GM12878 (cell line): ENCODE results near the gene CD82. TPM values are rescaled to one million over a fixed set of nuclear protein-coding genes. Genes with fewer than 3 reads are reported as not detected.

Experiments used
- ATAC-seq: fragments of 200-7000 bp; cut with Tn5 transposase; 3 replicates; pipeline ENCODE4 v1.9.1; 2020; ENCODE audit warnings: mild to moderate bottlenecking, moderate library complexity
- BruUV-seq: library from RNA; stranded (reverse); fragments of 400-500 nt; replicated peaks from 2 replicates; lab custom pipeline; 2021; lab: Mats Ljungman, UMichigan
- CTCF ChIA-PET: fragments of 300-600 bp; sonication (Branson Sonifier 250); formaldehyde crosslinking; extraction: SDS; loops from one replicate; lab custom pipeline; 2021; ENCODE audit warnings: inconsistent platforms; lab: Yijun Ruan, JAX
- POLR2A ChIA-PET: fragments of 350-600 bp; formaldehyde crosslinking; extraction: SDS; loops from one replicate; lab custom pipeline; 2021; ENCODE audit warnings: inconsistent platforms; lab: Charles Lee
- RAD21 ChIA-PET: fragments of 300-600 bp; sonication (Branson Sonifier 250); formaldehyde crosslinking; loops from one replicate; lab custom pipeline; 2023; ENCODE audit warnings: antibody characterized with exemption; ENCODE audit not compliant: unreplicated experiment; lab: Charles Lee
- SMC1A ChIA-PET: fragments of 300-600 bp; sonication (Branson Sonifier 250); formaldehyde crosslinking; loops from one replicate; lab custom pipeline; 2023; ENCODE audit not compliant: unreplicated experiment, uncharacterized antibody; lab: Charles Lee
- DNase-seq: peaks from one replicate; pipeline ENCODE4 v3.0.0-alpha.2; 2011; ENCODE audit warnings: low read depth, low spot score
- FAIRE-seq: peaks from 3 replicates; lab custom pipeline; 2011; peaks lifted over from hg19 to GRCh38; lab: Jason Lieb, UNC
- H2AFZ ChIP-seq: 2 replicates; pipeline ENCODE4 v1.6.0; 2011; ENCODE audit warnings: low read depth, low read length, control low read depth; ENCODE audit not compliant: control insufficient read depth
- H3K27ac ChIP-seq: 2 replicates; pipeline ENCODE4 v1.5.1; 2011; ENCODE audit warnings: control low read depth; ENCODE audit not compliant: control insufficient read depth, insufficient read depth
- H3K27me3 ChIP-seq, 2 experiments: replicated peaks in 1 of 2; 2 replicates each; pipeline versions ENCODE4 v1.6.0 to v1.6.1; 2011; ENCODE audit warnings: low read length in 1 of 2; ENCODE audit not compliant: control insufficient read depth in 2 of 2, insufficient read depth in 2 of 2
- H3K36me3 ChIP-seq, 2 experiments: 2 replicates each; pipeline ENCODE4 v1.5.1; 2011; ENCODE audit warnings: low read length in 1 of 2; ENCODE audit not compliant: control insufficient read depth in 2 of 2, insufficient read depth in 2 of 2
- H3K4me1 ChIP-seq: 2 replicates; pipeline ENCODE4 v1.6.1; 2011; ENCODE audit warnings: mild to moderate bottlenecking, low read length, moderate library complexity, mixed read lengths; ENCODE audit not compliant: control insufficient read depth, insufficient read depth
- H3K4me2 ChIP-seq: 2 replicates; pipeline ENCODE4 v1.6.0; 2011; ENCODE audit warnings: control low read depth; ENCODE audit not compliant: control insufficient read depth, insufficient read depth
- H3K4me3 ChIP-seq: fragments of 200-600 bp; sonication (generic); 2 replicates; pipeline ENCODE4 v1.5.1; 2016
- H3K79me2 ChIP-seq: 2 replicates; pipeline ENCODE4 v1.6.0; 2011; ENCODE audit warnings: low read length; ENCODE audit not compliant: control insufficient read depth, insufficient read depth
- H3K9ac ChIP-seq: 2 replicates; pipeline ENCODE4 v1.8.0; 2011; ENCODE audit warnings: low read length, control low read depth, mixed read lengths; ENCODE audit not compliant: control insufficient read depth, insufficient read depth
- H3K9me3 ChIP-seq: replicated peaks from 3 replicates; pipeline ENCODE4 v1.5.1; 2011; ENCODE audit warnings: mild to moderate bottlenecking, low read length; ENCODE audit not compliant: control insufficient read depth, insufficient read depth
- H4K20me1 ChIP-seq: 2 replicates; pipeline ENCODE4 v1.6.0; 2011; ENCODE audit not compliant: control insufficient read depth, insufficient read depth
- ESRRA ChIP-seq: IDR thresholded peaks from 2 replicates; pipeline ENCODE4 v1.6.1; 2012; ENCODE audit warnings: mild to moderate bottlenecking, low read length, improper control_type of control experiment
- FOS ChIP-seq: IDR thresholded peaks from 3 replicates; pipeline ENCODE4 v1.6.1; 2011; ENCODE audit warnings: borderline replicate concordance; ENCODE audit not compliant: insufficient read length; ENCODE audit errors: extremely low read depth
- FOXM1 ChIP-seq: IDR thresholded peaks from 2 replicates; pipeline ENCODE4 v1.6.1; 2012; ENCODE audit warnings: low read depth, mild to moderate bottlenecking, inconsistent platforms, low read length, moderate library complexity
- GABPA ChIP-seq: IDR thresholded peaks from 2 replicates; pipeline ENCODE4 v1.6.1; 2014; ENCODE audit warnings: antibody characterized with exemption, low read depth, mild to moderate bottlenecking, inconsistent platforms
- GATAD2B ChIP-seq: fragments of 450-650 bp; conservative IDR thresholded peaks from 2 replicates; pipeline ENCODE4 v1.6.1; 2017; ENCODE audit warnings: low read depth, mild to moderate bottlenecking, moderate library complexity
- MEF2B ChIP-seq: fragments of 450-650 bp; IDR thresholded peaks from 2 replicates; pipeline ENCODE4 v1.6.1; 2018; ENCODE audit warnings: mild to moderate bottlenecking, moderate library complexity; ENCODE audit not compliant: partially characterized antibody, poor library complexity, severe bottlenecking
- SMAD5 ChIP-seq: IDR thresholded peaks from 2 replicates; pipeline ENCODE4 v1.6.1; 2016; ENCODE audit warnings: antibody characterized with exemption, low read depth
- SPI1 ChIP-seq: IDR thresholded peaks from 2 replicates; pipeline ENCODE4 v1.6.1; 2011; ENCODE audit warnings: low read depth, mild to moderate bottlenecking, low read length, moderate library complexity, borderline replicate concordance; ENCODE audit not compliant: insufficient read depth
- SRF ChIP-seq, 2 experiments: IDR thresholded peaks; 2 replicates each; pipeline ENCODE4 v1.6.1; 2011; ENCODE audit warnings: low read depth in 2 of 2, low read length in 2 of 2, mild to moderate bottlenecking in 1 of 2, moderate library complexity in 1 of 2
- ZBTB40 ChIP-seq: fragments of 450-650 bp; IDR thresholded peaks from 2 replicates; pipeline ENCODE4 v1.6.1; 2016; ENCODE audit warnings: mild to moderate bottlenecking, moderate library complexity, borderline replicate concordance
- WGBS: methylation state at CpG from one replicate; pipeline ENCODE4 v1.1.6; 2016; ENCODE audit warnings: low lambda C conversion rate; ENCODE audit not compliant: insufficient replicate concordance, insufficient coverage; ENCODE audit errors: missing lambda C conversion rate; 5-methylcytosine and 5-hydroxymethylcytosine counted together
- in situ Hi-C: fragments of 300-500 bp; cut with MboI; formaldehyde crosslinking; loops from 9 replicates; pipeline ENCODE4 v1.14.3; 2018; ENCODE audit warnings: mixed read lengths
- intact Hi-C: fragments of 100-400 bp; cut with micrococcal nuclease; formaldehyde crosslinking; loops from one replicate; pipeline ENCODE4 v1.14.2; 2022; ENCODE audit not compliant: unreplicated experiment
- polyA plus RNA-seq, 11 experiments: library from polyadenylated mRNA; depleted of rRNA in 4 of 11; unstranded in 6 of 11; stranded (reverse) in 5 of 11; fragments of >200 nt; fragmentation: Nextera tagmentation in 4 of 11; fragmentation: Illumina TruSeq in 1 of 11; extraction: Ambion mirVana in 4 of 11; extraction: Trizol in 1 of 11; gene quantifications; 1 replicate in 1 of 11; 2 replicates in 10 of 11; pipeline versions ENCODE4 v1.2.1 to v1.2.3, GENCODE V29; 2011 to 2016; ENCODE audit warnings: inconsistent platforms in 2 of 11, missing spikeins in 2 of 11, low read depth in 1 of 11
- total RNA-seq, 4 experiments: library from RNA; depleted of rRNA in 3 of 4; stranded (reverse); fragments of >200 nt in 3 of 4; fragmentation: Illumina TruSeq in 1 of 4; extraction: Trizol in 1 of 4; gene quantifications; 2 replicates each; pipeline versions ENCODE4 v1.2.1 to v1.2.3, GENCODE V29; 2013 to 2021
- TF ChIP-seq, protein P1 (sequence below): fragments of 450-650 bp; conservative IDR thresholded peaks from 2 replicates; pipeline ENCODE4 v1.6.1; 2017; ENCODE audit warnings: mild to moderate bottlenecking, moderate library complexity

Gene CD82
- total and polyA plus RNA-seq, 10 of the 15 experiments (the other 5 are each of a cell fraction or from before 2014, with no cell fraction given), result 5.2 to 180 (median 84.7) TPM

DNA sequence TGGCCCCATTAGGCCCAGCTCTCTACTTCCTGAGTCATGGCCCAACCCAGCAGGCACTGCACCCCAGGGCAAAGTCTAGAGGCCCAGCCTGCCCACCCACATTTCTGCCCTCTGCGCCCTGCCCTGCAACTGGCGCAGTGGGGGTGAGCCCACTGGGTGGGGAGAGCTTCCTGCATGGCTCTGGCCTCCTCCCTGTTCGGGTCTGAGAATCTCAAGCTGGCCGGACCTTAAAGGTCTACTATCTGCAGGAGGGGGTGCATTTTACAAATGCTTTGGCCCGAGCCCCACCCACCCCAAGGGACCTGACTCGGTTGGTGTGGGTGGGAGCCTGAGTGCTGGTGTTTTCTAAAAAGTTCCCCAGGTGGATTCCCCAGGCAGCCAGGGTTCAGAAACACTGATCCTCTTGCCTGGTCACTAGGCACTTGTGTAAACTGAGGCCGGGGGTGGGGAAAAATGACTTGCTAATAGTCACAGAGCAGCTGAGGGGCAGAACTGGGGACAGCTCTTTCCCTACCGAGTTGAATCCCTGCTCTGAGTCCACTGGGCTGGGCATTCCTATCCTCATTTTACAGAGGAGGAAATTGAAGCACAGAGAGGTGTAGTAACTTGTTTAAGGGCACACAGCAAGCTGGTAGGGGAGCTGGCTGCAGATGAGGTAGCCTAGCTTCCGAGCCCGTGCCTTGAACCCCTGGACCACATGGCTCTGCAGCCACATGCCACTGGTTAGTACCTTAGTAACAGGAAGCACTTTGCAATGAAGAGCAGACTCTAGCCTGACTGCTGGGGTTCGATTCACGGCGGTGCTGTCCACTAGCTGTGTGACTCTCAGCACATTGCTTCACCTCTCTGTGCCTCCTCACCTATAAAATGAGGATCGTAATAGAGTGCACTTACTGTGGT, 36.3 kb downstream of the CD82 start (continued):
- no peak for TF ChIP-seq SPI1
- peak; percentile 45; the same call in 1 of the 2 replicates for TF ChIP-seq FOXM1
- TF ChIP-seq ESRRA, result no peak
- peak; percentile 68 for TF ChIP-seq MEF2B
- TF ChIP-seq FOS, result no peak

DNA sequence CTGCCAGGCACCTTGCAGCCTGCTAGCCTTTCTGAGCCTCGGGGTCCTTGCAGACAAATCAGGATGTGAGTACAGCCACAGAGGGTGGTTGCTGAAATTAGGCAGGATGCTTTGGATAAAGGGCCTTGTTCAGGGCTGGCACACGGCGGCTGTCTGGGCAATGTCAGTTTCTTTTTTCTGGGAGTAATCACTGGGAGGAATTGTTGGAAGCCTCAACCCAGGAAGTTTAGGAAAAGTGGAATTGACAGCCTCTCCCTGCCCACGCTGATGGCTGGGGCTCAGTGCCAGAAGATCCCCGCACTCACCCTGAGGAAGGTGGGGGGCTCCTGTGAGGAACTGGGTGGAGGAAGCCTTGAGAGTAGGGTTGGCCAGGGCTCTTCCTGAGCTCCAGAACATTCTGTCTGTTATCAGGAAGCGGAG, 37.4 kb downstream of the CD82 start:
- in situ Hi-C loops (no loop called here), intact Hi-C loops (no loop called here)
- no peak for DNase-seq
- no peaks in the 10 kb centered on the region; the same call in none of the 2 replicates for H3K79me2 ChIP-seq
- ChIA-PET POLR2A (interaction anchor here (7.6 to 21.2 kb wide), 2 partner anchors 9 to 35 kb away, joined by 136 to 434 read pairs; partner anchors contain the start of gene CD82), RAD21 (interaction anchor here (1.8 to 13.7 kb wide), 5 partner anchors 9 to 45 kb away, joined by 8 to 196 read pairs (median 76); partner anchors contain the start of gene CD82), CTCF (interaction anchor here (2.9 to 9.3 kb wide), 3 partner anchors 8 to 45 kb away, joined by 29 to 88 read pairs (median 64); no protein-coding TSS in a partner anchor), SMC1A (interaction anchor here (1.0 to 10.4 kb wide), 9 partner anchors 8 to 46 kb away, joined by 3 to 160 read pairs (median 8); partner anchors contain the start of gene CD82)
- H4K20me1 ChIP-seq, result no peaks in the 10 kb centered on the region
- H3K9ac ChIP-seq, result no peak overlapping the region
- H3K4me3 ChIP-seq, result no peak overlapping the region
- BruUV-seq, result no TSS peak
- H3K4me1 ChIP-seq, result peaks cover 80% of the 10 kb centered on the region
- WGBS, result 85% methylated on average over 6 of the region's 6 CpGs
- no peaks in the 10 kb centered on the region for H3K27me3 ChIP-seq
- H3K27ac ChIP-seq, result no peak overlapping the region; the same call in 1 of the 2 replicates
- no peaks in the 10 kb centered on the region for H3K9me3 ChIP-seq
- no peak overlapping the region for H3K4me2 ChIP-seq
- FAIRE-seq, result no peak
- H3K36me3 ChIP-seq, result peaks cover 32 to 43% of the 10 kb centered on the region in 2 experiments
- ATAC-seq, result no peak
- H2AFZ ChIP-seq, result no peak overlapping the region
- TF ChIP-seq SRF (IDR thresholded peaks at IDR 0.05; ENCODE audit: low read depth in 2 of 2, low read length in 2 of 2) (no peak), GATAD2B (no peak), SMAD5 (no peak), GABPA (no peak), ZBTB40 (no peak)
- TF ChIP-seq, protein P1, sequence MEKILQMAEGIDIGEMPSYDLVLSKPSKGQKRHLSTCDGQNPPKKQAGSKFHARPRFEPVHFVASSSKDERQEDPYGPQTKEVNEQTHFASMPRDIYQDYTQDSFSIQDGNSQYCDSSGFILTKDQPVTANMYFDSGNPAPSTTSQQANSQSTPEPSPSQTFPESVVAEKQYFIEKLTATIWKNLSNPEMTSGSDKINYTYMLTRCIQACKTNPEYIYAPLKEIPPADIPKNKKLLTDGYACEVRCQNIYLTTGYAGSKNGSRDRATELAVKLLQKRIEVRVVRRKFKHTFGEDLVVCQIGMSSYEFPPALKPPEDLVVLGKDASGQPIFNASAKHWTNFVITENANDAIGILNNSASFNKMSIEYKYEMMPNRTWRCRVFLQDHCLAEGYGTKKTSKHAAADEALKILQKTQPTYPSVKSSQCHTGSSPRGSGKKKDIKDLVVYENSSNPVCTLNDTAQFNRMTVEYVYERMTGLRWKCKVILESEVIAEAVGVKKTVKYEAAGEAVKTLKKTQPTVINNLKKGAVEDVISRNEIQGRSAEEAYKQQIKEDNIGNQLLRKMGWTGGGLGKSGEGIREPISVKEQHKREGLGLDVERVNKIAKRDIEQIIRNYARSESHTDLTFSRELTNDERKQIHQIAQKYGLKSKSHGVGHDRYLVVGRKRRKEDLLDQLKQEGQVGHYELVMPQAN, result no peak
